ENCODE results near the gene PLBD2.
A peak's percentile ranks its signal among the peaks of the same experiment; 100 is the strongest.

The PLBD2 gene

GRCh38 chr12:113418213-113418879, 60.0 kb downstream of the PLBD2 start:
- peaks cover 6% of the 10 kb centered on the region for H3K36me3 Mint-ChIP-seq (ENCODE audit: low read depth)
- H3K27me3 Mint-ChIP-seq, result no peaks in the 10 kb centered on the region
- peak overlapping the region; percentile 70 for H3K27ac Mint-ChIP-seq
- no peak overlapping the region for H3K4me3 Mint-ChIP-seq
- H3K9me3 Mint-ChIP-seq, result no peaks in the 10 kb centered on the region
- H3K4me1 Mint-ChIP-seq (ENCODE audit: low read depth), result peaks cover 74% of the 10 kb centered on the region
- intact Hi-C loops (cut with micrococcal nuclease), result no loop called here

GRCh38 chr12:113420996-113421595, 62.7 kb downstream of the PLBD2 start:
- intact Hi-C loops (cut with micrococcal nuclease), result no loop called here
- Mint-ChIP-seq H3K4me1 (ENCODE audit: low read depth) (peaks cover 80% of the 10 kb centered on the region), H3K36me3 (ENCODE audit: low read depth) (peaks cover 6% of the 10 kb centered on the region), H3K9me3 (no peaks in the 10 kb centered on the region), H3K27me3 (no peaks in the 10 kb centered on the region), H3K27ac (peak overlapping the region; percentile 97), H3K4me3 (no peak overlapping the region)

- Mint-ChIP-seq H3K27ac (peak within 1 kb of the TSS; percentile 97), H3K27me3 (peaks cover 1% of the 10 kb centered on the region), H3K36me3 (ENCODE audit: low read depth) (peaks cover 6% of the 10 kb centered on the region), H3K4me1 (ENCODE audit: low read depth) (peaks cover 73% of the 10 kb centered on the region), H3K9me3 (no peaks in the 10 kb centered on the region), H3K4me3 (peak within 1 kb of the TSS; percentile 97)
- intact Hi-C loops (cut with micrococcal nuclease), result loop anchor here (1.0 to 2.0 kb wide), 2 partner anchors 63 to 88 kb away; partner anchors contain the start of gene PLBD2
Measured at GRCh38 chr12:113422030-113422885, 63.9 kb downstream of the PLBD2 start, which contains the start of gene SDSL. Gene SDSL (plus strand): TSS chr12:113422380. CDS start chr12:113427983, 5,603 bp downstream.

GRCh38 chr12:113422886-113423669, 64.7 kb downstream of the PLBD2 start:
- Mint-ChIP-seq H3K4me3 (peak overlapping the region; percentile 97), H3K27me3 (peaks cover 7% of the 10 kb centered on the region), H3K9me3 (no peaks in the 10 kb centered on the region), H3K4me1 (ENCODE audit: low read depth) (peaks cover 68% of the 10 kb centered on the region), H3K27ac (peak overlapping the region; percentile 97), H3K36me3 (ENCODE audit: low read depth) (peaks cover 6% of the 10 kb centered on the region)
- intact Hi-C loops (cut with micrococcal nuclease), result loop anchor here (1.0 to 2.0 kb wide), 2 partner anchors 64 to 89 kb away; partner anchors contain the start of gene PLBD2

- no peaks in the 10 kb centered on the region for H3K9me3 Mint-ChIP-seq
- H3K27me3 Mint-ChIP-seq, result peaks cover 9% of the 10 kb centered on the region
- no peak overlapping the region for H3K4me3 Mint-ChIP-seq
- H3K4me1 Mint-ChIP-seq (ENCODE audit: low read depth), result peaks cover 57% of the 10 kb centered on the region
- intact Hi-C loops (cut with micrococcal nuclease), result no loop called here
- peaks cover 6% of the 10 kb centered on the region for H3K36me3 Mint-ChIP-seq (ENCODE audit: low read depth)
- H3K27ac Mint-ChIP-seq, result no peak overlapping the region
Measured at GRCh38 chr12:113424456-113424855, 66.1 kb downstream of the PLBD2 start.

GRCh38 chr12:113424915-113425823, 66.8 kb downstream of the PLBD2 start:
- H3K36me3 Mint-ChIP-seq (ENCODE audit: low read depth), result peaks cover 6% of the 10 kb centered on the region
- H3K4me1 Mint-ChIP-seq (ENCODE audit: low read depth), result peaks cover 57% of the 10 kb centered on the region
- peaks cover 6% of the 10 kb centered on the region for H3K9me3 Mint-ChIP-seq
- peaks cover 11% of the 10 kb centered on the region for H3K27me3 Mint-ChIP-seq
- no peak overlapping the region for H3K27ac Mint-ChIP-seq
- no peak overlapping the region for H3K4me3 Mint-ChIP-seq
- intact Hi-C loops (cut with micrococcal nuclease), result loop anchor here (1.0 kb wide), 1 partner anchor 113 kb away; no protein-coding TSS in a partner anchor

GRCh38 chr12:113425960-113426453, 67.6 kb downstream of the PLBD2 start:
- Mint-ChIP-seq H3K4me1 (ENCODE audit: low read depth) (peaks cover 49% of the 10 kb centered on the region), H3K36me3 (ENCODE audit: low read depth) (peaks cover 6% of the 10 kb centered on the region), H3K27me3 (peaks cover 17% of the 10 kb centered on the region), H3K4me3 (no peak overlapping the region), H3K27ac (no peak overlapping the region), H3K9me3 (peaks cover 8% of the 10 kb centered on the region)
- intact Hi-C loops (cut with micrococcal nuclease), result loop anchor here (1.0 kb wide), 1 partner anchor 114 kb away; no protein-coding TSS in a partner anchor

GRCh38 chr12:113427882-113428281, 69.5 kb downstream of the PLBD2 start:
- H3K27me3 Mint-ChIP-seq, result peaks cover 20% of the 10 kb centered on the region
- H3K27ac Mint-ChIP-seq, result no peak overlapping the region
- intact Hi-C loops (cut with micrococcal nuclease), result no loop called here
- H3K36me3 Mint-ChIP-seq (ENCODE audit: low read depth), result no peaks in the 10 kb centered on the region
- peaks cover 8% of the 10 kb centered on the region for H3K9me3 Mint-ChIP-seq
- H3K4me1 Mint-ChIP-seq (ENCODE audit: low read depth), result peaks cover 31% of the 10 kb centered on the region
- no peak overlapping the region for H3K4me3 Mint-ChIP-seq

GRCh38 chr12:113428482-113428881, 70.1 kb downstream of the PLBD2 start:
- Mint-ChIP-seq H3K36me3 (ENCODE audit: low read depth) (no peaks in the 10 kb centered on the region), H3K9me3 (peaks cover 8% of the 10 kb centered on the region), H3K27ac (no peak overlapping the region), H3K4me3 (no peak overlapping the region), H3K27me3 (peaks cover 20% of the 10 kb centered on the region), H3K4me1 (ENCODE audit: low read depth) (peaks cover 25% of the 10 kb centered on the region)
- intact Hi-C loops (cut with micrococcal nuclease), result no loop called here

GRCh38 chr12:113432986-113433385, 74.6 kb downstream of the PLBD2 start:
- H3K27me3 Mint-ChIP-seq, result peaks cover 15% of the 10 kb centered on the region
- intact Hi-C loops (cut with micrococcal nuclease), result no loop called here
- H3K9me3 Mint-ChIP-seq, result peaks cover 8% of the 10 kb centered on the region
- no peaks in the 10 kb centered on the region for H3K36me3 Mint-ChIP-seq (ENCODE audit: low read depth)
- H3K4me1 Mint-ChIP-seq (ENCODE audit: low read depth), result no peaks in the 10 kb centered on the region
- H3K4me3 Mint-ChIP-seq, result no peak overlapping the region
- no peak overlapping the region for H3K27ac Mint-ChIP-seq

GRCh38 chr12:113435367-113435766, 77.0 kb downstream of the PLBD2 start:
- H3K4me1 Mint-ChIP-seq (ENCODE audit: low read depth), result no peaks in the 10 kb centered on the region
- no peak overlapping the region for H3K4me3 Mint-ChIP-seq
- H3K36me3 Mint-ChIP-seq (ENCODE audit: low read depth), result no peaks in the 10 kb centered on the region
- H3K27ac Mint-ChIP-seq, result no peak overlapping the region
- H3K27me3 Mint-ChIP-seq, result peaks cover 14% of the 10 kb centered on the region
- no peaks in the 10 kb centered on the region for H3K9me3 Mint-ChIP-seq
- intact Hi-C loops (cut with micrococcal nuclease), result no loop called here

- Mint-ChIP-seq H3K4me3 (no peak overlapping the region), H3K27ac (no peak overlapping the region), H3K27me3 (peaks cover 13% of the 10 kb centered on the region), H3K36me3 (ENCODE audit: low read depth) (no peaks in the 10 kb centered on the region), H3K9me3 (no peaks in the 10 kb centered on the region), H3K4me1 (ENCODE audit: low read depth) (no peaks in the 10 kb centered on the region)
- intact Hi-C loops (cut with micrococcal nuclease), result no loop called here
Measured at GRCh38 chr12:113436586-113436985, 78.2 kb downstream of the PLBD2 start.

Measured in dendritic cell treated with granulocyte-macrophage colony-stimulating factor and Interleukin-4, amounts not matched to agents 40 ng/mL and 50 ng/mL, for 4 days (primary cell).